DND-41 (cell line): ENCODE results near the gene DNAJC4.

ENCODE experiments used
- ATAC-seq: fragments of 200-7000 bp; cut with Tn5 transposase; 3 replicates; pipeline ENCODE4 v1.9.1; 2021; ENCODE audit warnings: low read depth; ENCODE audit not compliant: insufficient read depth
- DNase-seq: peaks from one replicate; pipeline ENCODE4 v3.0.0-alpha.2; 2020
- H2AFZ ChIP-seq: 2 replicates; pipeline ENCODE4 v1.6.0; 2012; ENCODE audit warnings: low read depth, low read length
- H3K27ac ChIP-seq: 2 replicates; pipeline ENCODE4 v1.5.1; 2012; ENCODE audit warnings: low read length, inconsistent platforms
- H3K27me3 ChIP-seq: fragments of 200-600 bp; sonication (generic); 2 replicates; pipeline ENCODE4 v1.6.0; 2012; ENCODE audit warnings: low read length, mild to moderate bottlenecking, inconsistent platforms; ENCODE audit not compliant: insufficient read depth, poor library complexity
- H3K36me3 ChIP-seq: 2 replicates; pipeline ENCODE4 v1.5.1; 2012; ENCODE audit warnings: low read length, inconsistent platforms; ENCODE audit not compliant: insufficient read depth
- H3K4me1 ChIP-seq: 2 replicates; pipeline ENCODE4 v1.5.1; 2012; ENCODE audit warnings: mild to moderate bottlenecking, low read length; ENCODE audit not compliant: insufficient read depth
- H3K4me2 ChIP-seq: 2 replicates; pipeline ENCODE4 v1.6.0; 2012; ENCODE audit warnings: mild to moderate bottlenecking, moderate library complexity, low read length, inconsistent platforms; ENCODE audit not compliant: insufficient read depth
- H3K4me3 ChIP-seq, 2 experiments: fragments of 200-600 bp in 1 of 2; shearing (Covaris generic) in 1 of 2; 2 replicates each; pipeline ENCODE4 v1.5.1; 2012 to 2016; ENCODE audit warnings: inconsistent platforms in 2 of 2, low read length in 2 of 2, mild to moderate bottlenecking in 2 of 2, low read depth in 1 of 2, moderate library complexity in 1 of 2
- H3K79me2 ChIP-seq: 2 replicates; pipeline ENCODE4 v1.6.0; 2012; ENCODE audit warnings: low read length, inconsistent platforms; ENCODE audit not compliant: insufficient read depth
- H3K9ac ChIP-seq: 2 replicates; pipeline ENCODE4 v1.6.0; 2012; ENCODE audit warnings: low read depth, mild to moderate bottlenecking, inconsistent platforms, low read length, moderate library complexity
- H3K9me3 ChIP-seq: 2 replicates; pipeline ENCODE4 v1.5.1; 2012; ENCODE audit warnings: low read length, moderate library complexity, mild to moderate bottlenecking, inconsistent platforms; ENCODE audit not compliant: insufficient read depth, severe bottlenecking
- H4K20me1 ChIP-seq: 2 replicates; pipeline ENCODE4 v1.6.0; 2012; ENCODE audit warnings: low read length; ENCODE audit not compliant: insufficient read depth
- EZH2 ChIP-seq: IDR thresholded peaks from 3 replicates; pipeline ENCODE4 v1.6.1; 2012; ENCODE audit warnings: borderline replicate concordance, low read depth, mild to moderate bottlenecking, moderate library complexity, low read length, inconsistent platforms; ENCODE audit not compliant: severe bottlenecking
- TF ChIP-seq, protein P1 (sequence below): IDR thresholded peaks from 2 replicates; pipeline ENCODE4 v1.5.1; 2012; ENCODE audit warnings: borderline replicate concordance, low read length, moderate library complexity, mild to moderate bottlenecking; ENCODE audit not compliant: poor library complexity, severe bottlenecking; ENCODE audit errors: extremely low read depth

The DNAJC4 gene

GRCh38 chr11:64231546-64231945 lies 1.2 kb downstream of the DNAJC4 start:
- Histone ChIP-seq H3K79me2 (peaks cover 31% of the 10 kb centered on the region), H3K4me3 (no peak overlapping the region), H3K4me1 (peaks cover 78% of the 10 kb centered on the region), H3K27me3 (no peaks in the 10 kb centered on the region), H3K36me3 (peaks cover 12% of the 10 kb centered on the region), H4K20me1 (peaks cover 13% of the 10 kb centered on the region), H3K9ac (peak overlapping the region; percentile 78; the same call in 1 of the 2 replicates), H3K4me2 (peak overlapping the region; percentile 95), H3K9me3 (no peaks in the 10 kb centered on the region), H2AFZ (no peak overlapping the region), H3K27ac (no peak overlapping the region)
- TF ChIP-seq EZH2, result no peak
- TF ChIP-seq, protein P1, sequence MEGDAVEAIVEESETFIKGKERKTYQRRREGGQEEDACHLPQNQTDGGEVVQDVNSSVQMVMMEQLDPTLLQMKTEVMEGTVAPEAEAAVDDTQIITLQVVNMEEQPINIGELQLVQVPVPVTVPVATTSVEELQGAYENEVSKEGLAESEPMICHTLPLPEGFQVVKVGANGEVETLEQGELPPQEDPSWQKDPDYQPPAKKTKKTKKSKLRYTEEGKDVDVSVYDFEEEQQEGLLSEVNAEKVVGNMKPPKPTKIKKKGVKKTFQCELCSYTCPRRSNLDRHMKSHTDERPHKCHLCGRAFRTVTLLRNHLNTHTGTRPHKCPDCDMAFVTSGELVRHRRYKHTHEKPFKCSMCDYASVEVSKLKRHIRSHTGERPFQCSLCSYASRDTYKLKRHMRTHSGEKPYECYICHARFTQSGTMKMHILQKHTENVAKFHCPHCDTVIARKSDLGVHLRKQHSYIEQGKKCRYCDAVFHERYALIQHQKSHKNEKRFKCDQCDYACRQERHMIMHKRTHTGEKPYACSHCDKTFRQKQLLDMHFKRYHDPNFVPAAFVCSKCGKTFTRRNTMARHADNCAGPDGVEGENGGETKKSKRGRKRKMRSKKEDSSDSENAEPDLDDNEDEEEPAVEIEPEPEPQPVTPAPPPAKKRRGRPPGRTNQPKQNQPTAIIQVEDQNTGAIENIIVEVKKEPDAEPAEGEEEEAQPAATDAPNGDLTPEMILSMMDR, result no peak
- ATAC-seq (no peak), DNase-seq (no peak)

- H3K79me2 ChIP-seq, result peaks cover 23% of the 10 kb centered on the region
- peaks cover 70% of the 10 kb centered on the region for H3K4me1 ChIP-seq
- H2AFZ ChIP-seq, result no peak overlapping the region
- ATAC-seq, result no peak
- no peak overlapping the region for H3K9ac ChIP-seq
- H3K4me2 ChIP-seq, result peak overlapping the region; percentile 95
- H4K20me1 ChIP-seq, result peaks cover 13% of the 10 kb centered on the region
- H3K36me3 ChIP-seq, result peaks cover 16% of the 10 kb centered on the region
- no peak for DNase-seq
- H3K27me3 ChIP-seq, result no peaks in the 10 kb centered on the region
- H3K27ac ChIP-seq, result no peak overlapping the region
- no peaks in the 10 kb centered on the region for H3K9me3 ChIP-seq
- no peak overlapping the region for H3K4me3 ChIP-seq
- TF ChIP-seq, protein P1, result no peak
- TF ChIP-seq EZH2, result no peak
Measured at GRCh38 chr11:64232182-64232966, 2.0 kb downstream of the DNAJC4 start.

GRCh38 chr11:64232967-64233315 lies 2.6 kb downstream of the DNAJC4 start:
- Histone ChIP-seq H3K27ac (no peak overlapping the region), H3K27me3 (no peaks in the 10 kb centered on the region), H3K4me1 (peaks cover 66% of the 10 kb centered on the region), H3K9ac (no peak overlapping the region), H3K36me3 (peaks cover 22% of the 10 kb centered on the region), H3K4me3 (no peak overlapping the region), H3K9me3 (no peaks in the 10 kb centered on the region), H3K4me2 (no peak overlapping the region), H2AFZ (no peak overlapping the region), H3K79me2 (peaks cover 20% of the 10 kb centered on the region), H4K20me1 (peaks cover 13% of the 10 kb centered on the region)
- no peak for TF ChIP-seq EZH2
- TF ChIP-seq, protein P1, result no peak
- DNase-seq (no peak), ATAC-seq (no peak)
